Measurements from ENCODE around the gene COMMD10. TPM values are rescaled to one million over a fixed set of nuclear protein-coding genes. Genes with fewer than 3 reads are reported as not detected.

The COMMD10 gene
- total RNA-seq, 1 donor from 2014 or later = 39.8 TPM

Other genes starting within 250 kb of the COMMD10 start
- 54.4 and 55.9 TPM in 2 replicates for gene ATG12, start 243.5 kb upstream of the COMMD10 start, total RNA-seq
- gene AP3S1, start 243.1 kb upstream of the COMMD10 start, total RNA-seq = 59.7 and 87.1 TPM in 2 replicates
- gene LVRN, start 122.5 kb upstream of the COMMD10 start, total RNA-seq = 0.15 and 0.41 TPM in 2 replicates
- gene ARL14EPL, start 52.6 kb upstream of the COMMD10 start, total RNA-seq = not detected in 2 replicates

All from glomerular endothelial cell (primary cell).